MCF 10A (cell line): ENCODE results near the gene DNMT3B. TPM values are rescaled to one million over a fixed set of nuclear protein-coding genes. Genes with fewer than 3 reads are reported as not detected.

Experiments
- BruUV-seq: library from RNA; stranded (reverse); fragments of 400-500 nt; replicated peaks from 2 replicates; lab custom pipeline; 2021; lab: Mats Ljungman, UMichigan
- CTCF ChIA-PET: fragments of 300-600 bp; sonication (Branson Sonifier 250); formaldehyde crosslinking; extraction: SDS; loops from one replicate; lab custom pipeline; 2021; ENCODE audit warnings: antibody characterized with exemption, inconsistent platforms; lab: Yijun Ruan, JAX
- POLR2A ChIA-PET: fragments of 300-600, 350-650 bp; sonication (Branson Sonifier 250); formaldehyde crosslinking; extraction: SDS; loops from one replicate; lab custom pipeline; 2020; ENCODE audit warnings: antibody characterized with exemption, inconsistent platforms; lab: Yijun Ruan, JAX
- DNase-seq: peaks from one replicate; pipeline ENCODE4 v3.0.0-alpha.2; 2018; ENCODE audit not compliant: unreplicated experiment
- H3K27ac Mint-ChIP-seq: one replicate; pipeline ENCODE4 v1.8.0; 2022; ENCODE audit warnings: mild to moderate bottlenecking, low read depth, mixed read lengths; ENCODE audit not compliant: unreplicated experiment
- H3K27me3 Mint-ChIP-seq: one replicate; pipeline ENCODE4 v1.8.0; 2022; ENCODE audit warnings: mixed read lengths; ENCODE audit not compliant: insufficient read depth, unreplicated experiment
- H3K36me3 Mint-ChIP-seq: one replicate; pipeline ENCODE4 v1.8.0; 2022; ENCODE audit warnings: mild to moderate bottlenecking, moderate library complexity, mixed read lengths; ENCODE audit not compliant: insufficient read depth, unreplicated experiment
- H3K4me1 Mint-ChIP-seq: one replicate; pipeline ENCODE4 v1.8.0; 2022; ENCODE audit warnings: mixed read lengths; ENCODE audit not compliant: insufficient read depth, unreplicated experiment
- H3K4me3 Mint-ChIP-seq: one replicate; pipeline ENCODE4 v1.8.0; 2022; ENCODE audit warnings: mild to moderate bottlenecking, moderate library complexity, mixed read lengths; ENCODE audit not compliant: unreplicated experiment
- H3K9me3 Mint-ChIP-seq: one replicate; pipeline ENCODE4 v1.8.0; 2022; ENCODE audit warnings: mixed read lengths; ENCODE audit not compliant: unreplicated experiment
- CTCF ChIP-seq: fragments of 200-600 bp; IDR thresholded peaks from one replicate; pipeline ENCODE4 v1.8.0; 2022; ENCODE audit warnings: antibody characterized with exemption, mild to moderate bottlenecking; ENCODE audit not compliant: unreplicated experiment
- intact Hi-C: fragments of 100-400 bp; cut with micrococcal nuclease; formaldehyde crosslinking; loops from 2 replicates; pipeline ENCODE4 v1.14.1; 2022
- total RNA-seq: library from RNA; stranded (reverse); gene quantifications from 2 replicates; pipeline ENCODE4 v1.2.3, GENCODE V29; 2022

The DNMT3B gene
- total RNA-seq, 1 experiment from 2014 or later: 1.3 TPM

- H3K4me3 Mint-ChIP-seq: no peak overlapping the region
- no TSS peak for BruUV-seq
- no peak overlapping the region for H3K27ac Mint-ChIP-seq
- intact Hi-C loops: no loop called here
- H3K36me3 Mint-ChIP-seq: no peaks in the 10 kb centered on the region
- no peak for TF ChIP-seq CTCF
- ChIA-PET POLR2A (no interaction called here), CTCF (interaction anchor here (0.6 to 7.5 kb wide), 6 partner anchors 10 to 688 kb away, joined by 3 to 202 read pairs (median 4); partner anchors contain the start of gene C20orf203)
- peaks cover 17% of the 10 kb centered on the region for H3K4me1 Mint-ChIP-seq
- no peaks in the 10 kb centered on the region for H3K27me3 Mint-ChIP-seq
- no peak for DNase-seq
- H3K9me3 Mint-ChIP-seq: no peaks in the 10 kb centered on the region
Observed at GRCh38 chr20:32780278-32780677, 18.1 kb downstream of the DNMT3B start.

GRCh38 chr20:32780749-32781655, 18.8 kb downstream of the DNMT3B start:
- no peak for DNase-seq
- no peaks in the 10 kb centered on the region for H3K9me3 Mint-ChIP-seq
- no peak for TF ChIP-seq CTCF
- H3K4me3 Mint-ChIP-seq: no peak overlapping the region
- ChIA-PET POLR2A (no interaction called here), CTCF (interaction anchor here (0.6 to 7.5 kb wide), 6 partner anchors 9 to 689 kb away, joined by 3 to 202 read pairs (median 4); partner anchors contain the start of gene C20orf203)
- no TSS peak for BruUV-seq
- no peaks in the 10 kb centered on the region for H3K36me3 Mint-ChIP-seq
- peaks cover 11% of the 10 kb centered on the region for H3K4me1 Mint-ChIP-seq
- H3K27ac Mint-ChIP-seq: no peak overlapping the region
- no peaks in the 10 kb centered on the region for H3K27me3 Mint-ChIP-seq
- intact Hi-C loops: no loop called here

- intact Hi-C loops: no loop called here
- H3K4me1 Mint-ChIP-seq: no peaks in the 10 kb centered on the region
- no peak overlapping the region for H3K27ac Mint-ChIP-seq
- no peak for DNase-seq
- POLR2A ChIA-PET: interaction anchor here (0.5 to 1.6 kb wide), 2 partner anchors 32 to 35 kb away, joined by 3 read pairs; partner anchors contain the start of gene MAPRE1
- H3K27me3 Mint-ChIP-seq: no peaks in the 10 kb centered on the region
- TF ChIP-seq CTCF: no peak
- H3K4me3 Mint-ChIP-seq: no peak overlapping the region
- BruUV-seq: no TSS peak
- peaks cover 6% of the 10 kb centered on the region for H3K36me3 Mint-ChIP-seq
- CTCF ChIA-PET: interaction anchor here (0.5 to 1.2 kb wide), 6 partner anchors 66 to 624 kb away, joined by 3 to 4 read pairs (median 3); partner anchors contain the start of gene C20orf203
- no peaks in the 10 kb centered on the region for H3K9me3 Mint-ChIP-seq
Observed at GRCh38 chr20:32784369-32785080, 22.3 kb downstream of the DNMT3B start.
